Suprapubic skin (tissue), 4 donors: ENCODE results near the gene CHMP3. TPM values are rescaled to one million over a fixed set of nuclear protein-coding genes. Genes with fewer than 3 reads are reported as not detected.

Experiments used
- DNase-seq, 2 donors: peaks; one replicate each; pipeline ENCODE4 v3.0.0-alpha.2; 2019; ENCODE audit warnings: low spot score in 2 of 2
- H3K27ac ChIP-seq: fragments of 200-600 bp; sonication (generic); one replicate; pipeline ENCODE4 v1.5.1; 2019
- H3K27me3 ChIP-seq: fragments of 200-600 bp; sonication (generic); one replicate; pipeline ENCODE4 v1.5.1; 2019
- H3K36me3 ChIP-seq: fragments of 200-600 bp; sonication (generic); one replicate; pipeline ENCODE4 v1.5.1; 2019
- H3K4me1 ChIP-seq: fragments of 200-600 bp; sonication (generic); one replicate; pipeline ENCODE4 v1.5.1; 2019
- H3K4me3 ChIP-seq: fragments of 200-600 bp; sonication (generic); one replicate; pipeline ENCODE4 v1.5.1; 2019; ENCODE audit warnings: mild to moderate bottlenecking
- H3K9me3 ChIP-seq: fragments of 200-600 bp; sonication (generic); one replicate; pipeline ENCODE4 v1.5.1; 2019
- CTCF ChIP-seq, 2 donors: fragments of 200-600 bp in 1 of 2; fragments of 450-650 bp in 1 of 2; sonication (generic) in 1 of 2; IDR thresholded peaks; one replicate each; pipeline ENCODE4 v1.5.1; 2016 to 2019; ENCODE audit warnings: antibody characterized with exemption in 2 of 2, mild to moderate bottlenecking in 1 of 2, moderate library complexity in 1 of 2
- EP300 ChIP-seq: sonication (generic); formaldehyde crosslinking; IDR thresholded peaks from one replicate; pipeline ENCODE4 v1.6.1; 2017; ENCODE audit warnings: antibody characterized with exemption
- POLR2A ChIP-seq, 2 donors: fragments of 450-650 bp; IDR thresholded peaks; one replicate each; pipeline ENCODE4 v1.6.1; 2017; ENCODE audit warnings: antibody characterized with exemption in 2 of 2, mild to moderate bottlenecking in 2 of 2, moderate library complexity in 2 of 2
- POLR2AphosphoS5 ChIP-seq, 3 donors: sonication (generic); formaldehyde crosslinking; IDR thresholded peaks; one replicate each; pipeline ENCODE4 v1.6.1; 2017; ENCODE audit warnings: antibody characterized with exemption in 3 of 3
- WGBS: methylation state at CpG from one replicate; pipeline ENCODE4 v1.1.5; 2018; 5-methylcytosine and 5-hydroxymethylcytosine counted together
- total RNA-seq, 4 donors: library from RNA; depleted of rRNA; stranded (reverse); fragments of >200 nt; gene quantifications; one replicate each; pipeline ENCODE4 v1.1.0, GENCODE V29; 2016

Gene CHMP3
- total RNA-seq, 4 donors from 2014 or later = 77.5 to 104 (median 92.4) TPM

GRCh38 chr2:86533589-86533988 lies 29.7 kb downstream of the CHMP3 start:
- no peak for DNase-seq
- Histone ChIP-seq H3K9me3 (no peaks in the 10 kb centered on the region), H3K27ac (no peak overlapping the region), H3K27me3 (no peaks in the 10 kb centered on the region), H3K4me1 (no peaks in the 10 kb centered on the region), H3K36me3 (peaks cover 6% of the 10 kb centered on the region), H3K4me3 (no peak overlapping the region)
- 95% methylated on average over 3 of the region's 3 CpGs for WGBS
- no peak for TF ChIP-seq POLR2A (IDR thresholded peaks at IDR 0.05)

GRCh38 chr2:86525421-86526340 lies 37.6 kb downstream of the CHMP3 start:
- DNase-seq = no peak
- no peak overlapping the region for H3K4me3 ChIP-seq

GRCh38 chr2:86523491-86523890 lies 39.8 kb downstream of the CHMP3 start:
- Histone ChIP-seq H3K4me3 (no peak overlapping the region), H3K9me3 (no peaks in the 10 kb centered on the region), H3K27me3 (no peaks in the 10 kb centered on the region), H3K4me1 (no peaks in the 10 kb centered on the region), H3K27ac (no peak overlapping the region), H3K36me3 (peaks cover 36% of the 10 kb centered on the region)
- TF ChIP-seq POLR2A (IDR thresholded peaks at IDR 0.05) = no peak
- no peak for TF ChIP-seq CTCF (IDR thresholded peaks at IDR 0.05)
- no peak for TF ChIP-seq POLR2AphosphoS5 (IDR thresholded peaks at IDR 0.05)
- TF ChIP-seq EP300 = no peak
- WGBS = 95% methylated on average over 4 of the region's 4 CpGs
- no peak for DNase-seq

More at GRCh38 chr2:86525421-86526340, 37.6 kb downstream of the CHMP3 start:
- WGBS = 87% methylated on average over 11 of the region's 11 CpGs
- peaks cover 35% of the 10 kb centered on the region for H3K36me3 ChIP-seq
- TF ChIP-seq POLR2A (IDR thresholded peaks at IDR 0.05) (no peak), CTCF (IDR thresholded peaks at IDR 0.05) (no peak)
- no peaks in the 10 kb centered on the region for H3K27me3 ChIP-seq
- no peaks in the 10 kb centered on the region for H3K9me3 ChIP-seq
- H3K4me1 ChIP-seq = no peaks in the 10 kb centered on the region
- H3K27ac ChIP-seq = no peak overlapping the region

GRCh38 chr2:86522711-86523110 lies 40.5 kb downstream of the CHMP3 start:
- Histone ChIP-seq H3K4me1 (no peaks in the 10 kb centered on the region), H3K4me3 (no peak overlapping the region), H3K36me3 (peaks cover 29% of the 10 kb centered on the region), H3K27ac (no peak overlapping the region), H3K27me3 (no peaks in the 10 kb centered on the region), H3K9me3 (no peaks in the 10 kb centered on the region)
- DNase-seq = no peak
- TF ChIP-seq POLR2AphosphoS5 (IDR thresholded peaks at IDR 0.05) = no peak
- TF ChIP-seq EP300 = no peak
- no peak for TF ChIP-seq CTCF (IDR thresholded peaks at IDR 0.05)
- TF ChIP-seq POLR2A (IDR thresholded peaks at IDR 0.05) = no peak
- WGBS = 86% methylated on average over 2 of the region's 2 CpGs

- TF ChIP-seq CTCF (IDR thresholded peaks at IDR 0.05) (no peak), POLR2AphosphoS5 (IDR thresholded peaks at IDR 0.05) (no peak), POLR2A (IDR thresholded peaks at IDR 0.05) (no peak), EP300 (no peak)
- Histone ChIP-seq H3K4me3 (no peak overlapping the region), H3K27ac (no peak overlapping the region), H3K9me3 (no peaks in the 10 kb centered on the region), H3K4me1 (no peaks in the 10 kb centered on the region), H3K27me3 (no peaks in the 10 kb centered on the region), H3K36me3 (peaks cover 23% of the 10 kb centered on the region)
- whole genome bisulfite sequencing = 90% methylated on average over 1 of the region's 1 CpG
- DNase-seq = no peak
Measured at GRCh38 chr2:86521922-86522321, 41.3 kb downstream of the CHMP3 start.
